Stimulated activated CD4-positive, alpha-beta T cell treated with anti-CD3 and anti-CD28 coated beads, TNF-alpha, amount 100 ng/mL, for 24 hours (primary cell): Measurements from ENCODE around the gene TCTN2.

Experiments used
- DNase-seq, 3 experiments: peaks; one replicate each; pipeline ENCODE4 v3.0.0-alpha.2; 2020; ENCODE audit warnings: low read depth in 3 of 3

TCTN2 gene

DNA sequence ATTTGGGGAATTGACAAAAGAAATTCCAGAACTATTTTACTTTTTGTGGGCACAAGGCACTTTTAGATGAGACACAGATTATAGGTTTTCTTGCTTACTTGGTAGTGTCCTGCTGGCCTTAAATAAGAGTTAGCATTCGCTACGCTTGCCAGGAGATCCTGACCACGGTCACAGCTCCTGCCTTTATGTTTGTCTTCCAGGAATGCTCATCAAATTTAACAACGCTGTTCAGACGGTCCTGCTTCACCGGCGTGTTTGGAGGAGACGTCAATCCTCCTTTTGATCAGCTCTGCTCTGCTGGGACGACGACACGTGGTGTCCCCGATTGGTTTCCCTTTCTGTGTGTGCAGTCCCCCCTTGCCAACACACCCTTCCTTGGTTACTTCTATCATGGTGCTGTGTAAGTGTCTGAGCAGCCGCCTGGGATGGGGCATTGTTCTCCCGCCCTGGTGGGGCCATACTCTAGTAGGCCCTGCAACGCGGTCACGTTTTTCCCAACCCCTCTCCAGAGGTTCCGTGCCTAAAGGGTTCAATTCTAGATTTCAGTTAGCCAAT, 15.8 kb downstream of the TCTN2 start:
- no peak for DNase-seq

DNA sequence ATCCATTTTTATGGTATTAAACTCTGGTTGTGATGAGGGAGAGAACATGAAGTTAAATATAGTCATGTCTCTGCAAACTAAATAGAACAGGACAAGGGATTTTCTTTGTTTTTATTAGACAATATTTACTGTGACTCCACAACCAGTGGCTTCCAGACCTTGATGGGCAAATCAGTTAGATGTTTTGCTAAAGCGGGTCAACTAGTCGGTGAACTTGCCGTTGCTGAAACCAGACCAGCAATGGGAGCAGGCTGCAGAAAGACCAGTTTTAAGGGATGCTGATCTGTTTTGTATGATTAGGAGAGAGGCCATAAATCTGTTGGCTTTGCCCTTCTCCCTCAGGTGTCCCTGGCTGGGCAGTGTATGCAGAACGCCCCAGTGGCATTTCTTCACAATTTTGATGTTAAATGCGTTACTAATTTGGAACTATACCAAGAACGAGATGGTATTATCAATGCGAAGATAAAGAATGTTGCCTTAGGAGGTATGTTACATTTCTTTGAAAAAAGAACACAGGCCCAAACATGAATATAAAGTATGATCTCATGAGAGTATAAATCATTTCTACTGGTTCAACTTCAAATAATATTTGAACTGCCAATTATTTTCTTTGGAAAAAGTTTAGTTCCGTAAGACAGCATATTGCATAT, 19.4 kb downstream of the TCTN2 start:
- no peak for DNase-seq

DNA sequence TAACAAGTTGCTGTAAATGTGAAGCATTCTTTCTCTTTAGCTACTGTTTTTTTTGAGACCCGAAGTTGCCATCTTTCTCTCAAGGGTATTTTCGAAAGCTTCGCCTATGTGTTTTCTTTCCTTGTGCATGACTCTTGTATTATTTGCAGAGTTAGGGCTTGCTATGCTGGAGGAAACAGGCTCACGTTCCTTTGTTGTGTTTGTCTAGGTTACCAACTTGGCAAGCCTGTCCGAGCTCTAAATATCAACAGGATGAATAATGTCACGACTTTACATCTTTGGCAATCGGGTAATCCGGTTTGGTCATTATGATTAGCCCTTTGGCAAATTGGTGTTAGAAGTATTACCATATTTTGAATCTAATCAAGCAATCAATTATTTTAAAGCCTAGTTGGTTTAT, 25.3 kb downstream of the TCTN2 start:
- no peak for DNase-seq

DNA sequence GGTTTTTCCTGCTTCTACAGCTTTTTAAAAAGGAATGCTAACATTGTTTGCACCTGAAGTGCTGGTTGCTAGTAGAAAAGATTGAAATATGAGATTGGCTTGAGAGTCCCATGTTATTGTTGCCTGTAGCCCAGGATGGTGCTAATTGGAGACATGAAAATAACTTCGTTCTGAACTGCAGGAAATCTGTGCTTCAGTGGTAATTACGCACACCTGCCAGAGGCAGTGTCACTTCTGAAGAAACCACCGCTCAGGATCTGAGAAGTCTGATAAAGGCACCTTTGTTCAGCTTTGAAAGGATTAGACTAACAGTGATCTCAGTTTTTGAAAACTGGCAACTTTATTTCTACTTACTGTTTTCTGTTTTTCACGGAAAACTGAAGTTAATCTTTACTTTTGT, 25.7 kb downstream of the TCTN2 start:
- DNase-seq, result no peak

DNA sequence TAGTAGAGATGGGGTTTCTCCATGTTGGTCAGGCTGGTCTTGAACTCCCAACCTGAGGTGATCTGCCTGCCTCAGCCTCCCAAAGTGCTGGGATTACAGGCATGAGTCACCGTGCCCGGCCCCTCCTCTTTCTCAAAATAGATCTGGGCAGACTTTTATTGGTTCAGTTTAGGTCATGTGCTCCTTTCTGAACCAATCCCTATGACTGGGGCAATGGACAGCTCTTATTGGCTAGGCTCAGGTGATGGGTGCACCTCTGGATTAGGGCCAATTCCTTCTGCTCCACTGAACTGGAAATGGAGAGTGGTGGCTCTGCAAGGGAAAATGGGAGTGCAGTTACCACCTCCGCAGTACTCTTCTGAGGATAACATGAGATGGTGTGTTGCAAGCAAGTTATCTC, 35.0 kb downstream of the TCTN2 start:
- no peak for DNase-seq

DNA sequence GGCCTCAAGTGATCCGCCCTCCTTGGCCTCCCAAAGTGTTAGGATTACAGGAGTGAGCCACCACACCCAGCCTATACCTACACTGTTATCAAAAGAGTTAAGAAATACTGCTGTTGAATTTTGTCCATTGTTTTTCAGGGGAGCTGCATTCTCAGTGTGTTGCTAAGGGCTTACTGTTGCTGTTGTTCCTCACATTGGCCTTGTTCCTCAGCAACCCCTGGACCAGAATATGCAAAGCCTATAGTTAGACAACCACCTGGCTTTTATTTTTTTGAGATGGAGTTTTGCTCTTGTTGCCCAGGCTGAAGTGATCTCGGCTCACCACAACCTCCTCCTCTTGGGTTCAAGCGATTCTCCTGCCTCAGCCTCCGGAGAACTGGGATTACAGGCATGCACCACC, 36.6 kb downstream of the TCTN2 start:
- DNase-seq, result no peak

- no peak for DNase-seq
Observed at GRCh38 chr12:123712780-123713319, 41.9 kb downstream of the TCTN2 start.

GRCh38 chr12:123713398-123713797, 42.5 kb downstream of the TCTN2 start:
- no peak for DNase-seq

DNA sequence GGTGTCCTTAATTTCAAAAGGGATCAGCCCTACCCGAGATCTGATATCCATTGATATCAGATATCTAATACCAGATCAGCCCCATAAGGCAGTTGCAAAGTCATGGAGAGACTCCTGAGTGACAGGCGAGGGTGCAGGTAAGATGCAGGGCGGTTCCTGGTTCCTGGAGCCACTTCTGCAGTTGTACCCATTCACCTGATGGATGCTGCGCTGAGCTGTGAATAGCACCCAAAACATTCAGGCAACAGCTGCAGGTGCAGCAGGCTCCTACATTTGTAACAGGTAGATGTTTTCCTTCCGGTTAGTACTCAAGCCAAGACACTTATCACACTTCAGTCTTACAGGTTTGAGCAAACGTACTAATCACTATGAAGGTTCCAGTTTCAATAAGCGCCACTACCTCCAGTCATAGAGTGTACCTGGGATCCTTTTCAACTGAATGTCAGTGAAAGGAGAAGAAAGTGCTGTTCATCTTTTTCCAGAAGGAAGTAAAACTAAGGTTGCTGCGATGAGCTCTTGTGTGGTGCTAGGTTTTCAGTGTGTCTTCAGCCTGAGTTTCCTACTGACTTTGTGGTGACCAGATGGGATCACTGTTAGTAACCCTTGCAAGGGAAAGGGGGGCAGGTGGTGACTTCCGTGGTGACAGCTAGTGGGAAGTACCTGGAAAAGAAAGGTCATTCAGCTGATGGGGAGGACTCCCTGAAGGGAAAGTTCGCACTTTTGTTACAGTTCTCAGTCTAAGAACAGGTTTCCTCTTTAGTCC, 43.1 kb downstream of the TCTN2 start:
- DNase-seq, result peak in 1 of 3 experiments; percentile 57

DNA sequence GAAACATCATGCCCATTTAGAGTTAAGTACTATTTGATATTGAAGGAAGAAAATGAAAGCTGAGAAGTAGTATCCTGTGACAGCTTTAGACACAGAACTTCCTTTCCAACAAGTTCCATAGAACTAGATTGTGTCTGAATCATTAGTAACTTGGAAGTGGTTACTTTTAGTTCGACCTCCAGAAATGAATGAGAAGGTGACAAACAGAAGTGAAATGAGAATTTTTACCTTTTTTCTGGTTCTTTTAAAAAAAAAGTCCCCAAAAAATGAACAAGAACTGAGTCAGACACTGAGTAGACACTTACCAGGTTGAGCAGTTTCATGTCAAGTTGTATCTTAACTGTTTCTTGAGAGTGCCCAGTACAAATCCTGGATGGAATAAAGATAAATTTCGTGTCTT, 44.3 kb downstream of the TCTN2 start:
- no peak for DNase-seq

- no peak for DNase-seq
Observed at GRCh38 chr12:123717350-123717749, 46.4 kb downstream of the TCTN2 start.

DNA sequence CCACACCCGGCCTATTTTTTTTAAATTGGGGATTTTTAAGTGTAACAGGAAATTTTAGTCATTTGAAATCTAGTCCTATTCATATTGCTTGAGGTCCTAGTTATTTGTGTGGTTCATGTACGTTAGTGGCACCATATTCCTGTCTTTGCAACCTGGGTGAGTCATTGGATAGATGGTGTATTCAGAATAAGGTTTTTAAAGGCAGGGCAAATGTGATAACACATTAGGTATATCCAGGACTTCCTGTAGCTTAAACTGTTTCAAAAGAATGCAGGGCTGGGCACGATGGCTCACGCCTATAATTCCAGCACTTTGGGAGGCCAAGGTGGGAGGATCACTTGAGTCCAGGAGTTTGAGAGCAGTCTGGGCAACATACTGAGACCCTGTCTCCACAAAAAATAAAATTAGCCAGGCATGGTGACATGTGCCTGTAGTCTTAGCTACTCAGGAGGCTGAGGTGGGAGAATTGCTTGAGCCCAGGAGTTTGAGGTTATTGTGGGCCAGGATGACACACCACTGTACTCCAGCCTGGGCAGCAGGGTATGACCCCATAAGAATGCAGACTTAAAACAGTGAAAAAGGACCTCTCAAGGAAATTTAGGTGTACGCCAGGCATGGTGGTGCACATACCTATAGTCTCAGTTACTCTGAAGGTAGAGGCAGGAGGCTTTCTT, 49.4 kb downstream of the TCTN2 start:
- no peak for DNase-seq

- no peak for DNase-seq
Observed at GRCh38 chr12:123721245-123721644, 50.3 kb downstream of the TCTN2 start.

- DNase-seq, result no peak
Observed at GRCh38 chr12:123723011-123723410, 52.1 kb downstream of the TCTN2 start.

GRCh38 chr12:123723765-123724164, 52.9 kb downstream of the TCTN2 start:
- no peak for DNase-seq

DNA sequence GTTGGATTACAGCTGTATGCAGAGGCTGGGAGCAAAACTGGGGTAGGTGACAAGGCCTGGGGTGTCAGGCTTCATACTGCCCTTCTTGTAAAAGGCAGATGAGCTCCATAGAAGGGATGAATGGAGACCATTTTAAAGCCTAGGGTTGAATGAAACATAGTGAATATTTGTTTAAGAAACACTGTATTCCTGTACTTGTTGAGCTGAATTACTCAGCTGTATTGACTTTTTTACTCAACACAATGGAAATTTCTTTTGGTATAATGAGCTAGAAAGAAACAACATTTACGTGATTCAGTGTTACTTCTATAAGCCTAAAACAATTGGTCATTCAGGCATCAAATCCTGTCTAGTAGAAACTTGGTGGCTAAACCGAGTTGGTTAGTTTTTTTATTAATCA, 55.3 kb downstream of the TCTN2 start:
- DNase-seq, result no peak

- no peak for DNase-seq
Observed at GRCh38 chr12:123726962-123727361, 56.0 kb downstream of the TCTN2 start.

DNA sequence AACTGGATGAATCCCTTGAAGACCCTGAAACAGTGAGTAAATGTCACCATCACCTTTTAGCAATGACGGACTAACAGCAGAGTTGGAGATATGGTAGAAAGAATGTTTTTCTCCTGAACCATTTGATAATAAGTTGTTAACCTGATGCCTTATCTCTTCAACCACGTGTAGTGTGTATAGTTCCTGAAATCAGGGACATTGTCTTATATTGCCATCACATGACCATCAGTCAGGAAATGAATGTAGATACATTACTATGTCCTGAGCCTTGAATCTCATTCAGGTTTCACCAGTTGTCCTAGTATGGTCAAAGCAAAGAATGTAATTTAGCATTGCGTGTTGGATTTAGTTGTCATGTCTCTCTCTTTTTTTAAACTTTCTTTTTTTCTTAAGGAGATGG, 57.0 kb downstream of the TCTN2 start:
- DNase-seq, result no peak

DNA sequence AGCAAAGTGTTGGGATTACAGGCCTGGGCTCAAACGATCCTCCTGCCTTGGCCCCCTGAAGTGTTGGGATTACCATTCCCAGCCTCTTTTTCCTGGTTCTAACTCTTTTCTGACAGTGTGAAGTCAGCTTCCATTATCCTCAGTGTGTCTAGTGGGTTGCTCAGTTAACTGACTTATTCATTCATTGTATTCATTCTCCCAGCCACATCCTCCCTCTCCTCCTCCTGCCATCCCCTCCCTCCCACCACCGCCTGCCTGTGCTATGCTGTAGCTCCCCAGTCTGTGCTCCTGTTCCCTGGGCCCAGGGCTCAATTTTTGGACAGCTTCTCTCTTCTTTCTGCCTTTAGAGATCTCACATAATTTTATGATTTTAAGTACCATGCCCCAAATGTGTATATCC, 60.7 kb downstream of the TCTN2 start:
- no peak for DNase-seq

- no peak for DNase-seq
Observed at GRCh38 chr12:123732251-123732650, 61.3 kb downstream of the TCTN2 start.

GRCh38 chr12:123733229-123733628, 62.3 kb downstream of the TCTN2 start:
- no peak for DNase-seq

DNA sequence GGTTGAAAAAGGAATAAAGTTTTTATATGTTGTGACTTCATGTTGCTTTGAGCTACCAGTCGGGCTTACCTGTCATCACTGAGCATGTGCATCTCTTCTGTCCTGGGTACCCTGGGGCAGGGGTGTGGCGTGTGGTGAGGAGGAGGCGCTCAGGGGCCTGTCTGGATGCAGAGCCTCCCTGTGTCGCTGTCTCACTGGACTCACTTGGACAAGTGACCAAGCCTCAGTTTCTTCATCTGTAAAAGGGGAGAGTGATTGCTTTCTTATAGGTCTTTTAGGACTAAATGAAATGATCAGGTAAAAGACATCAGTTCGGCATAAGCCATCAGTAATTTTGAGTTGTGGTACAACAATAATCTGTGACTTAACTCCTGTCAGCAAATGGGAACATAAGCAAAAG, 63.4 kb downstream of the TCTN2 start:
- no peak for DNase-seq
